OCI-LY1 (cell line): ENCODE measurements around the gene HNRNPC.

Source experiments
- CTCF ChIP-seq: fragments of 200-600 bp; sonication (generic), shearing (Covaris generic); IDR thresholded peaks from 2 replicates; pipeline ENCODE4 v1.5.1; 2017; ENCODE audit warnings: mild to moderate bottlenecking, antibody characterized with exemption, low read length, moderate library complexity, mixed read lengths
- EZH2 ChIP-seq: fragments of 200-600 bp; sonication (generic), shearing (Covaris generic); IDR thresholded peaks from 2 replicates; pipeline ENCODE4 v1.8.0; 2017; ENCODE audit warnings: borderline replicate concordance, mixed run types, mild to moderate bottlenecking, antibody characterized with exemption, low read length, moderate library complexity, mixed read lengths

GRCh38 chr14:21231020-21231652 lies 38.1 kb downstream of the HNRNPC start:
- no peak for TF ChIP-seq CTCF
- TF ChIP-seq EZH2: no peak
